Right atrium auricular region (tissue), 2 donors: ENCODE measurements around the gene TNPO1. TPM values are rescaled to one million over a fixed set of nuclear protein-coding genes. Genes with fewer than 3 reads are reported as not detected.

Experiments used
- DNase-seq: peaks from one replicate; pipeline ENCODE4 v3.0.0-alpha.2; 2019; ENCODE audit warnings: low spot score
- H3K27ac ChIP-seq, 2 donors: fragments of 200-600 bp; sonication (generic); 1 replicate in 1 of 2; 2 replicates in 1 of 2; pipeline ENCODE4 v1.5.1; 2016 to 2019
- H3K27me3 ChIP-seq, 2 donors: fragments of 200-600 bp; sonication (generic); one replicate each; pipeline versions ENCODE4 v1.5.1 to v1.6.0; 2017 to 2019
- H3K36me3 ChIP-seq: fragments of 200-600 bp; sonication (generic); one replicate; pipeline ENCODE4 v1.5.1; 2016
- H3K4me1 ChIP-seq, 2 donors: fragments of 200-600 bp; sonication (generic); one replicate each; pipeline versions ENCODE4 v1.5.1 to v1.6.0; 2017 to 2019
- H3K4me3 ChIP-seq, 2 donors: fragments of 200-600 bp; sonication (generic); 1 replicate in 1 of 2; 2 replicates in 1 of 2; pipeline ENCODE4 v1.5.1; 2017 to 2019; ENCODE audit warnings: mild to moderate bottlenecking in 1 of 2, moderate library complexity in 1 of 2
- H3K9me3 ChIP-seq, 2 donors: fragments of 200-600 bp; sonication (generic); one replicate each; pipeline ENCODE4 v1.5.1; 2019
- total RNA-seq, 2 donors: library from RNA; depleted of rRNA; stranded (reverse); fragments of >200 nt; gene quantifications; one replicate each; pipeline ENCODE4 v1.1.0, GENCODE V29; 2016
- TF ChIP-seq, protein P1 (sequence below), 2 donors: fragments of 200-600 bp; sonication (generic); IDR thresholded peaks; one replicate each; pipeline ENCODE4 v1.5.1; 2019; ENCODE audit warnings: antibody characterized with exemption in 2 of 2

TNPO1 gene
- total RNA-seq, 2 donors from 2014 or later = 62.4 to 82.2 TPM

DNA sequence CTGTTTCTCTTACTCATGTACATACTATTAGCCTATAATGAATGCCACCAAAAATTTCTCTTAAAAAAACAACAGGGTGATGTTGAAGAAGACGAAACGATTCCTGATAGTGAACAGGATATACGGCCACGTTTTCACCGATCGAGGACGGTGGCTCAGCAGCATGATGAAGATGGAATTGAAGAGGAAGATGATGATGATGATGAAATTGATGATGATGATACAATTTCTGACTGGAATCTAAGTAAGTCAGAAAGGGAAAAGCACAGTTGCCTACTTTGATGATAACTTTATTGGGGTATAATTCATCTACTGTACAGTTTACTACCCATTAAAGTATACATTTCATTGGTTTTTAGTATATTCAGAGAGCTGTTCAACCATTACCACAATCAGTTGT, 66.5 kb downstream of the TNPO1 start:
- peaks cover 53% of the 10 kb centered on the region for H3K36me3 ChIP-seq

DNA sequence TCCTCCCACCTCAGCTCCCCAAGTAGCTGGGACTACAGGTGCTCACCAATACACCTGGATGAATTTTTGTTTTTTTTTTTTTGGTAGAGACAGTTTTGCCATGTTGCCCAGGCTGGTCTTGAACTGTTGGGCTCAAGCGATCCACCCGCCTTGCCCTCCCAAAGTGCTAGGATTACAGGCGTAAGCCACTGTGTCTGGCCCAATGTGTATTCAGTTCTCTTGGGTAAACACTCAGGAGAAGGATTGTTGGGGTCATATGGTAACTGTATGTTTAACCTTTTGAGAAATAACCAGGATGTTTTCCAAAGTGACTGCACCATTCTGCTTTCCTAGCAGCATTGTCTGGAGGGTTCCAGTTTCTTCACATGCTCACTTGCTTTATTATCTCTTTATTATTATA, 67.4 kb downstream of the TNPO1 start:
- no peaks in the 10 kb centered on the region for H3K9me3 ChIP-seq
- H3K36me3 ChIP-seq = peaks cover 53% of the 10 kb centered on the region
- TF ChIP-seq, protein P1, sequence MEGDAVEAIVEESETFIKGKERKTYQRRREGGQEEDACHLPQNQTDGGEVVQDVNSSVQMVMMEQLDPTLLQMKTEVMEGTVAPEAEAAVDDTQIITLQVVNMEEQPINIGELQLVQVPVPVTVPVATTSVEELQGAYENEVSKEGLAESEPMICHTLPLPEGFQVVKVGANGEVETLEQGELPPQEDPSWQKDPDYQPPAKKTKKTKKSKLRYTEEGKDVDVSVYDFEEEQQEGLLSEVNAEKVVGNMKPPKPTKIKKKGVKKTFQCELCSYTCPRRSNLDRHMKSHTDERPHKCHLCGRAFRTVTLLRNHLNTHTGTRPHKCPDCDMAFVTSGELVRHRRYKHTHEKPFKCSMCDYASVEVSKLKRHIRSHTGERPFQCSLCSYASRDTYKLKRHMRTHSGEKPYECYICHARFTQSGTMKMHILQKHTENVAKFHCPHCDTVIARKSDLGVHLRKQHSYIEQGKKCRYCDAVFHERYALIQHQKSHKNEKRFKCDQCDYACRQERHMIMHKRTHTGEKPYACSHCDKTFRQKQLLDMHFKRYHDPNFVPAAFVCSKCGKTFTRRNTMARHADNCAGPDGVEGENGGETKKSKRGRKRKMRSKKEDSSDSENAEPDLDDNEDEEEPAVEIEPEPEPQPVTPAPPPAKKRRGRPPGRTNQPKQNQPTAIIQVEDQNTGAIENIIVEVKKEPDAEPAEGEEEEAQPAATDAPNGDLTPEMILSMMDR (IDR thresholded peaks at IDR 0.05) = no peak
- H3K4me3 ChIP-seq = no peak overlapping the region
- no peak overlapping the region for H3K27ac ChIP-seq
- peaks cover 0 to 9% of the 10 kb centered on the region in 2 donors for H3K4me1 ChIP-seq
- no peaks in the 10 kb centered on the region for H3K27me3 ChIP-seq
- DNase-seq = no peak

More for the DNA sequence above, 66.5 kb downstream of the TNPO1 start:
- Histone ChIP-seq H3K27me3 (no peaks in the 10 kb centered on the region), H3K4me3 (no peak overlapping the region), H3K4me1 (peaks cover 0 to 9% of the 10 kb centered on the region in 2 donors), H3K9me3 (no peaks in the 10 kb centered on the region), H3K27ac (no peak overlapping the region)
- TF ChIP-seq, protein P1 (IDR thresholded peaks at IDR 0.05) = no peak
- no peak for DNase-seq

DNA sequence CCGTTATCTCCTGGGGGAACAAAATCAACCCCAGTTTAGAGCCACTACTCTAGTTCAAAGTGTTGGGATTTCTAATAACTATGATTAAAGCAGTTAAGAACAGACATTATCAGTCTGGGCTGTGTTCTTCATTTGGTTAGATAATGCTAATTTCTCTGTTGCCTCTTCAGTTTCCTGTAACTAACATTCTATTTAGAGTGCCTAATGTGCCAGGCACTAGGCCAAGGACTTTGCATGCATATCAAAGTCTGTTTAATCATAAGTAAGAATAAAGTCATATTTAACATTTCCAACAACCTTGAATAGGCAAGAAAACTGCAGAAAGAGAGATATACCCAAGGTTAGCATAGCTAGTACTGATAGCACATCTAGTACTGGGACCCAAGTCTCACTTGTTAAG, 68.4 kb downstream of the TNPO1 start:
- Histone ChIP-seq H3K9me3 (no peaks in the 10 kb centered on the region), H3K27me3 (no peaks in the 10 kb centered on the region), H3K36me3 (peaks cover 57% of the 10 kb centered on the region), H3K27ac (no peak overlapping the region), H3K4me3 (no peak overlapping the region), H3K4me1 (peaks cover 0 to 9% of the 10 kb centered on the region in 2 donors)
- TF ChIP-seq, protein P1 (IDR thresholded peaks at IDR 0.05) = no peak
- no peak for DNase-seq

DNA sequence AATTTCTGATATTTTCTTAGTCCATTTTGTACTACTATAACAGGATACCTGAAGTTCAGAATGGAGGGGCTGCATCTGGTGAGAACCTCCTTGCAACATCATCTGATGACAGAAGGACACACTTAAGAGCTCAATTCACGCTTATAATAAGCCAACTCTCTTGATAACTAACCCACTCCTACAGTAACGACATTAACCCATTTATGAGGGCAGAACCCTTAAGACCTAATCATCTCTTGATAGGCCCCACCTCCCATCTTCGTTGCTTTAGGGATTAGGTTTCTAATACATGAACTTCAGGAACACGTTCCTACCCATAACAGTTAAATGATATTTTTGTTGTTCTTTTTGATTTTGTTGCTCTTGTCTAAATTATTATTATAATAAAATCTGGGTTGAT, 69.4 kb downstream of the TNPO1 start:
- TF ChIP-seq, protein P1 (IDR thresholded peaks at IDR 0.05) = no peak
- Histone ChIP-seq H3K27ac (no peak overlapping the region), H3K36me3 (peaks cover 66% of the 10 kb centered on the region), H3K27me3 (no peaks in the 10 kb centered on the region), H3K4me1 (peaks cover 0 to 9% of the 10 kb centered on the region in 2 donors), H3K4me3 (no peak overlapping the region), H3K9me3 (no peaks in the 10 kb centered on the region)
- DNase-seq = no peak

DNA sequence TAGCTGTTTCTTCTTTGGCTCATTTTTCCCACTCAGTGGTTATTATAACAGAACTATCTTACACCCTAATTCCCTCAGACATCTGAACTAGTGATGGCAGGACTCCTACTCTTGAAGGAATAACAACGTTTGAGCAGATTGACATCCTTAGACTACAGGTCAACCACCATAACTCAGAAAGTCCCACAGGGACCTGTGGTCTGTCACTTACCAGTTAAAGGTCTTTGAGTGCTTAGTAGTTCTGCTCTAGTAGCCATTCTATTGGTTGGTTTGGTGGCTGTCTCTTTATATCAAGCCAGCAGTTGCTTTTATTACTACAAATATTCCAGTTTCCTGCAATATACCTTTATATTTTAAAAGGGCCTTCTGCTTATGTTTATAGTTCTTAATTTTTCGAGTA, 72.1 kb downstream of the TNPO1 start:
- Histone ChIP-seq H3K4me1 (peaks cover 0 to 9% of the 10 kb centered on the region in 2 donors), H3K36me3 (peaks cover 79% of the 10 kb centered on the region)

DNA sequence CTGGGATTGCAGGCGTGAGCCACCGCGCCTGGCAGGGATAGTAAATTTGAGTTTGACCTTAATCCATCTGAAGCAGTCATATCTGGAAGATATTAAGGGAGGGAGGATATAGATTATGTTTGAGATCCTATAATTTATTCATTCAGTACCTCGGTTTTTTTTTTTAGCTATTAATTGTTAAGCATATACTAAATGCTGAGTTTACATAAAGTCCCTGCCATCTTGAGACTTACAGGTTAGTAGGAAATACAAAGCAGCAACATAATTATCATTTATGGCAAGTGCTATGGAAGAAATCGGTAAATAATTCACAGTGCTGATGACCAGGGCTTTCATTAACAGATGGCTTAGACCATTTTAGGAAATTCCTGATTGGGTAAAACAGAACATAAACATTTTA, 72.9 kb downstream of the TNPO1 start:
- no peaks in the 10 kb centered on the region for H3K9me3 ChIP-seq
- H3K27me3 ChIP-seq = no peaks in the 10 kb centered on the region
- H3K36me3 ChIP-seq = peaks cover 82% of the 10 kb centered on the region
- DNase-seq = no peak
- H3K4me1 ChIP-seq = peaks cover 0 to 9% of the 10 kb centered on the region in 2 donors
- H3K4me3 ChIP-seq = no peak overlapping the region
- no peak overlapping the region for H3K27ac ChIP-seq
- TF ChIP-seq, protein P1 (IDR thresholded peaks at IDR 0.05) = no peak

More for the DNA sequence above, 72.1 kb downstream of the TNPO1 start:
- no peak for DNase-seq
- H3K4me3 ChIP-seq = no peak overlapping the region
- TF ChIP-seq, protein P1 (IDR thresholded peaks at IDR 0.05) = no peak
- H3K27ac ChIP-seq = no peak overlapping the region
- H3K27me3 ChIP-seq = no peaks in the 10 kb centered on the region
- no peaks in the 10 kb centered on the region for H3K9me3 ChIP-seq
